HG02610 (cell line): ENCODE results near the gene HHATL.

Experiments used
- ATAC-seq: cut with Tn5 transposase; IDR thresholded peaks from one replicate; pipeline ENCODE4 v1.9.1; 2021; ENCODE audit warnings: mild to moderate bottlenecking, moderate library complexity; ENCODE audit not compliant: unreplicated experiment

The HHATL gene

DNA sequence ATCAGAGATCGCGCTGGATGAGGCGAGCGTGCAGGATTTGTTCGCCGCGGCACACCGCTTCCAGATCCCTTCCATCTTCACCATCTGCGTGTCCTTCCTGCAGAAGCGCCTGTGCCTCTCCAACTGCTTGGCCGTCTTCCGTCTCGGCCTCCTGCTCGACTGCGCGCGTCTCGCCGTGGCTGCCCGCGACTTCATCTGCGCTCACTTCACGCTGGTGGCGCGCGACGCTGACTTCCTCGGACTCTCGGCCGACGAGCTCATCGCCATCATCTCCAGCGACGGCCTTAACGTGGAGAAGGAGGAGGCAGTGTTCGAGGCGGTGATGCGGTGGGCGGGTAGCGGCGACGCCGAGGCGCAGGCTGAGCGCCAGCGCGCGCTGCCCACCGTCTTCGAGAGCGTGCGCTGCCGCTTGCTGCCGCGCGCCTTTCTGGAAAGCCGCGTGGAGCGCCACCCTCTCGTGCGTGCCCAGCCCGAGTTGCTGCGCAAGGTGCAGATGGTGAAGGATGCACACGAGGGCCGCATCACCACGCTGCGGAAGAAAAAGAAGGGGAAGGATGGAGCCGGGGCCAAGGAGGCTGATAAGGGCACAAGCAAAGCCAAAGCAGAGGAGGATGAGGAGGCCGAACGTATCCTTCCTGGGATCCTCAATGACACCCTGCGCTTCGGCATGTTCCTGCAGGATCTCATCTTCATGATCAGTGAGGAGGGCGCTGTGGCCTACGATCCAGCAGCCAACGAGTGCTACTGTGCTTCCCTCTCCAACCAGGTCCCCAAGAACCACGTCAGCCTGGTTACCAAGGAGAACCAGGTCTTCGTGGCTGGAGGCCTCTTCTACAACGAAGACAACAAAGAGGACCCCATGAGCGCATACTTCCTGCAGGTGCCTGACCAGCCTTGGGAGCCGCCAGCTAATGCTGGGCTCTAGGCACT, 16.4 kb downstream of the HHATL start:
- no peak for ATAC-seq

DNA sequence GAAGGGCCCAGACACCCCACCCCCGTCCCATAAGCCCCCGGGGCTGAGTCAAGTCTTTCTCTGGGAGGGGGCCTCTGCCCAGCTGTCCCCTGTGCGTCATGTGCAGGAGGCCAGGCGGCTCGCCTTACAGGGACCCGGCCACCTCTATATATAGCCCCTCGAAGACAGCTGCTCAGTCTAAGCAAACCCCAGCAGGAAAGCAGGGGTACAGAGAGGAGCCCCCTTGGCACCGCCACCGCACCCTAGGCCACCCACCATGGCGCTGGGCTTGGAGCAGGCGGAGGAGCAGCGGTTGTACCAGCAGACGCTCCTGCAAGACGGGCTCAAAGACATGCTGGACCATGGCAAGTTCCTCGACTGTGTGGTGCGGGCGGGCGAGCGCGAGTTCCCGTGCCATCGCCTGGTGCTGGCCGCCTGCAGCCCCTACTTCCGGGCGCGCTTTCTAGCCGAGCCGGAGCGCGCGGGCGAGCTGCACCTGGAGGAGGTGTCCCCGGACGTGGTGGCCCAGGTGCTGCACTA, 17.2 kb downstream of the HHATL start, which contains the start of gene KLHL40:
KLHL40 (plus strand) TSS at position 175 of the 519 bp plus-strand sequence; CDS start at position 257, 82 bp downstream.
- ATAC-seq: no peak

DNA sequence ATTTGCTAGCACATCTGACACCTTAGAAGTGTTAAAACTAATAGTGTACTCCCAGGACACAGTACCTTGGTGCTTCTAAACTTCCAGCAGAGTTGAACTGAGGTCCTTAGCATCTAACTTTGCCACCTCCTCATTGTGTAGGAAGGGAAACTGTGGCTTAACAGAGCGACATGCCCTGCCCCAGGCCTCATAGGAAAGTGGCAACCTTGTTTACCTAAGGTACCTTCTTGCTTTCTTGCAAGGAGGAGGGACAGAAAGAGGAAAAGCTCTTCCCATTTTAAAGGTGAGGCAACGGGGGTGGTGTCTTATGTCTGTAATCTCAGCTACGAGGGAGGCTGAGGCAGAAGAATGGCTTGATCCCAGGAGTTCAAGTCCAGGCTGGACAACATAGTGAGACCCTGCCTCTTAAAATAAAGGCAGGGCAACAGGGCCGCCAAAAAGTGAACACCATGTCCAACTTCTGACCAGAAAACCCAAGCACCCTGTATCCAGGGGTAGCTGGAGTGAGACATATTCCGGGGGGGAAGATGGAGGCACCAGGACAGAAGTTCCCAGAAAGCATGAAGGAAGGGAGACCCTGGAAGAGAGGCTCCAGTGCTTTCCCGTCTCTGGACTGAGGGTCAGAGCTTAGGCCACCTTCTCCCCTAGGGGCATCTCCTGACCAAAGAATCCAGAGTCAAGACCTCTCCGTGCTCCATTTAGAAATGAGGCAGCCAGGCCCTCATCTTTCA, 17.8 kb downstream of the HHATL start:
- ATAC-seq: no peak

DNA sequence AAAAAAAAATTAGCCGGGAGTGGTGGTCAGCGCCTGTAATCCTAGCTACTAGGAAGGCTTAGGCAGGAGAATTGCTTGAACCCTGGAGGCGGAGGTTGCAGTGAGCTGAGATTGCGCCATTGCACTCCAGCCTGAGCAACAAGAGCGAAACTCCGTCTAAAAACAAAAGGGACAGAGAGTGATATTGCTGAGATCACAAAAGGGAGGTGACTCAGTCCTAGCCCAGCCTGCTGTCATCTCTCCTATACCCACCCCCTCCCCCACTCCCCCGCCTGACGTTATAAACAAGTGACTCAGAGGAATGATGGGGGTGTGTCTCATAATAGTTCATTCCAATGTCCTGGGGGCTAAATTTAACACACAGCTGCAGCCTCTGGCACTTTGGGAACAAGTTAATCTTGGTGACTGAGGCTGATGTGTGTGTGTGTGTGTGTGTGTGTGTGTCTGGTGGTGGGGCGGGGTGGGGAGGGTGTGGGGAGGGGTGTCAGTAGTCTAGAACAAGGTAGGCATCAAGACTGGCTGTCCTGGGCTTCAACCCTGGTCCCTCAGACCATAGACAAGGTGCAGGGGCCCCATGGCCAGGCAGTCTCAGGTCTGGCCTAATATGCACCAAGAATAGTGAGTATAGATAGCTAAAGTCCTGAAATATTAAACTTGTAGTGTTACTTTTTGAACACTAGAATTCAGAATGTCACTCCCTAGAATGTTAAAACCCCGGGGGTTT, 18.6 kb downstream of the HHATL start:
- no peak for ATAC-seq

DNA sequence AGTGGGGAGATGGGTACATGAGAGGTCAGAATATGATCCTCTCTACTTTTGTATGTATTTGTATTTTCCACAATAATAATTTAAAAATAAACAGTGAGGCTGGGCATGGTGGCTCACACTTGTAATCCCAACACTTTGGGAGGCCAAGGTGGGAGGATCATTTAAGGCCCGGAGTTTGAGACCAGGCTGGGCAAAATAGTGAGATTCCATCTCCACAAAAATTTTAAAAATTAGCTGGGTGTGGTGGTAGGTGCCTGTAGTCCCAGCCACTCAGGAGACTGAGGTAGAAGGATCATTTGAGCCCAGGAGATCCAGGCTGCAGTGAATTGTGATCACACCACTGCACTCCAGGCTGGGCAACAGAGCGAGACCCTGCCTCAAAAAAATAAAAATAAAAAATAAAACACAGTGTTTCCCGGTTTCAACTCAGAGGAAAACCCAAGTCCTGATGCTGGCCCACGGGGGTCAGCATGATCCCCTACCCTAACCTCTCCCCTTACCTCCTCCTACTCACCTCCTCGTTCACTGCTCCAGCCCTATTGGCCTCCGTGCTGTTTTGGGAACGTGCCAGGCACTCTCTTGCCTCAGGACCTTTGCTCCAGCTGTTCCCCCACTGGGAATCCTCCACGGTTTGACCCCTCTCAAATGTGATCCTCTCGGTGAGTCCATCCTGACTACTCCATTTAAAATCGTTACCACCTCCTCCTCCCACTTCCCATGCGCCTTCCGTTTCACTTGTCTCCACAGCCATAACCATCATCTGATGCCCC, 20.1 kb downstream of the HHATL start:
- ATAC-seq: no peak

DNA sequence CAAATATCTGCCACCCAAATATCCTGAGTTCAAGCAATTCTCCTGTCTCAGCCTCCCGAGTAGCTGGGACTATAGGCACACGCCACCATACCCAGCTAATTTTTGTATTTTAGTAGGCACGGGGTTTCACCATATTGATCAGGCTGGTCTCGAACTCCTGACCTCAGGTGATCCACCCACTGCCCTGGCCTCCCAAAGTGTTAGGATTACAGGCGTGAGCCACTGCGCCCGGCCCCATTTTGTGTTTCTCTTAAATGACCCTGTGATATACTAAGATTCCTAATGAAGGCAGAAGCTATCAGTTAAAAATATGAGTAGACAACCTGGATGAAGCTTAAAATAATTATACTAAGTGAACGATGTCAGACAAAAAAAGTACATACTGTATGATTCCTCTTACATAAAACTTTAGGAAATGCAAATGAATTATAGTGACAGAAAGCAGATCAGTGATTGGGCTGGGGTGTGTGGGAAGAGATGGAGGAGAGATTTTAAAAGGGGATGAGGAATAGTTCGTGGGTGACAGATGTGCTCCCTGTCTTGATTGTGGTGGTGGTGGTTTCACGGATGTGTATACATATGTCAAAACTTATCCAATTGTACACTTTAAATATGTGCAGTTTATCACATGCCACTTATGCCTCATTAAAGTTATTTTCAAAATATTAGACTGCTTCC, 21.1 kb downstream of the HHATL start:
- no peak for ATAC-seq

DNA sequence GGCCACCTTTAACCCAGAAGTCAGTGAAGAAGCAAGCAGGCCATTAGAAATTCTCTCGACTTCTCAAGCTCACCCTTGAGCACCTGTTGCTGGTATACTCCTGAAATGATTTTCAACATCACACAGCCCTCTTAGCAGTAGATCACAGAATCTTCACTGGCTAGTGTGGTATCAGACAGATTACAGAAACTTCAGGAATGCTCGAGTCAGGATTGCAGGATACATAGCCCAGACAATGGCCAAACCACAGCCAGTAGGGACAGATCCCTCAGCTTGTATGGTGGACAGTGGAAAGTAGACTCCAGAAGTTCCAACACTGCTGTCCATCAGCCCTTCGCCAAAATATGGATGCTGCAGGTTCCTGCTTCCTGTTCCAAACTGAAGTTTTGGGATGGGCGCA, 21.8 kb downstream of the HHATL start:
- no peak for ATAC-seq

DNA sequence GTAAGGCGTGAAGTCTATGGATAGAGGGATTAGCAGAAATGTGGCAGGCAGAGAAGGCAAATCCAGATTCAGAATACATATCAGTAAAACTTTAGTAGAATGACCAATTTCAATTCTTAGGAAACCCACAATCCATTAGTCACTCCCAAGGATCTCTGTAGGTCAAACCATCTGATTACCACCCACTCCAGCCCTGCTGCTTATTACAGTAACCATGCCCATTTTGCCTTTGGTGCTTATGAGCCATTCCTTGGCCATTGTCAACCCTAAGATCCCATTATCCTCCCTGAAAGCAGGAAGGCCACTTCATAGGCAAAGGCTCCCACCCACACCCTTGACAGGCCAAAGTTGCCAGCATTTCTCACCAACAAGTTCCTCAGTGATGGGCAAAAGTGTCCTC, 22.3 kb downstream of the HHATL start:
- no peak for ATAC-seq

DNA sequence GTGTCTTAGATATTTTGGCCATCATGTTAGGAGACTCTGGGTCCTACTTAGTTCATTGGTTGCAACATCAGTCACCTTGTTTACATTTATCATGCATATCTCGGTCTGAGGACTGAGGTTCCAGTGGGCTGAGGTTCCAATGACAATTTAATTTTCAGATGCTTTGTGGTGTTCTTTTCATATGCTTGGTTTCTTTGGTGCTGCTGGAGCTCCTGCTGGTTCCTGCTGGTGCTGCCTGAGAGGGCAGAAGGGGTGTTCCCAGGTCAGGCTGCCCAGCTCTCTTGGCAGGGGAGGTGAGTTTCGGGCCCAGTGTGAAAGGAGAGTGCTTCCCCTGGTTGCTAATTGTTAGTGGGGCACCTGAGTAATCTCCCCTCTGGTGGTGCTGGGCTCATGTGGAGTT, 24.2 kb downstream of the HHATL start:
- no peak for ATAC-seq

DNA sequence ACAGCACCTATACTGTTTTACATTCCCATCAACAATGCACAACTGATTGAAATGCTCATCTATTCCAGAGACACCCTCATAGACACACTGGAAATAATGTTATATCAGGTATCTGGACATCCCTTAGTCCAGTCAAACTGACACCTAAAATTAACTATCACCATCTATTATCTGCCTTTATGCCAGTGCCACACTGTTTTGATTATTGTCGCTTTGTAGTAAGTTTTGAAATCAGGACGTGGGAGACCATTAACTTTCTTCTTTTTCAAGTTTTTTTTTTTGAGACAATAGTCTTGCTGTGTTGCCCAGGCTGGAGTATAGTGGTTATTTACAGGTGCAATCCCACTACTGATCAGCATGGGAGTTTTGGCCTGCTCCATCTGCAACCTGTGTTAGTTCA, 26.7 kb downstream of the HHATL start:
- ATAC-seq: no peak

DNA sequence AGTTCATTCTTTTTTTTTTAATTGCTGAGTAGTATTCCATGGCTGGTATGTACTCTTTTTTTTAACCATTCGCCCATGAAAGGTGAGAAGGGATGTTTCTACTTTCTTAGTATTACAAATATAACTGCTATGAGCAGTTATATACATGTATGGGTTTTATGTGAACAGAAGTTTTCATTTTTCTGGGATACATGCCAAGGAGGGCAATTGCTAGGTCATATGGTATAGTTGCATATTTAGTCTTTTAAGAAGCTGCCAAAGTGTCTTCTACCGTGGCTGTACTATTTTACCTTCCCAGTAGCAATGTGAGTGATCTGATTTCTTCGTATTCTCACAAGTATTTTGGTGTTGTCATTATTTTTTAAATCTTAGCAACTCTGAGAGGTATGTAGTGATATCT, 28.5 kb downstream of the HHATL start:
- no peak for ATAC-seq

DNA sequence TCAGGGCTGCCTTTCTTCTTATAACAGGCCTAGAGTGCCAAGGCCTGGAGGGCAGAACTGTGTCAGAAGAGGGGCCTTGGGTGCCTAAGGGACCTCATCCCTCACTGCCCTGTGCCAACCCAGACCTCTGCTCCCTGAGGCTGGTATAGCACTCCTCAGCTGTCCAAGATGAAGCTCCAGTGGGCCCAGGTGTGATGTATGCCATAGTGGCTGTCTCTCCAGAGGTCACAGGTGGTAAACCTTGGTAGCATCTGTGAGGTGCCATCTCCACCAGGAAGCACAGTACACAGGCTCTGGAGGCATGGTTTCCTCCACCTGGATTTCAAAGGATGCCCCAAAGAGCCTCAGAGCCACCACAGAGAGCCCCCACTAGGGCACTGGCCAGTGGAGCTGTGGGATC, 29.5 kb downstream of the HHATL start:
- no peak for ATAC-seq

DNA sequence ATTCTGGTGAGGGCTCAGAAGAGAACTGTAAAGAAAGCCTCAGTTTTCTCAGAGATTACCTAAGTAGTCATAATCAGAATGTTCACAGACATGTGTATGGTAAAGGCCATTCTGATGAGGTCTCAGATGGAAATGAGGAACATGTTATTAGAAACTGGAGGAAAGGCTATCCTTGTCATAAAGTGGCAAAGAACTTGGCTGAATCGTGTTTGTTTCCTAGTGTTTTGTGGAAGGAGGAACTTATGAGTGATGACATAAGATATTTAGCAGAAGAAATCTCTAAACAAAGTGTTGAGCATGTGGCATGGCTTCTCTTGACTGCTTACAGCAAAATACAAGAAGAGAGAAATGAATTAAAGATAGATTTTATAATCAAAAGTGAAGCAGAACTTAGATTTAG, 30.1 kb downstream of the HHATL start:
- ATAC-seq: no peak

DNA sequence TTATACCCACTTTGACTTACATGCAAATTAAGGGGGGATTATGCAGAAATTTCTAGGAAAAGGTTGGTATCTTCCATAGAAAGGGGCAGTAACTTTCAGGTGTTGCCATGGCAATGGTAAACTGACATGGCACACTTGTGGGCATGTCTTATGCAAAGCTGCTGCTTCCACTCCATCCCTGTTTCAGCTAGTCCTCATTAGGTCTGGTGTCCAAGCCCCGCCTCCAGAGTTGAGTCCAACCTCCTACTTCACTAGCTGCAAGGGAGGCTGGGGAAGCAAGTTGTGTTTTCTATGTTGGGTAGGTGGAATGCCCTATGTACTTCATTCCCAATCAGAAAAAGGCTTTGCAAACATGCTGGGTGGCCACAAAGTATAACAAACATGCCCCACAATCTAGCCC, 31.9 kb downstream of the HHATL start:
- ATAC-seq: no peak

DNA sequence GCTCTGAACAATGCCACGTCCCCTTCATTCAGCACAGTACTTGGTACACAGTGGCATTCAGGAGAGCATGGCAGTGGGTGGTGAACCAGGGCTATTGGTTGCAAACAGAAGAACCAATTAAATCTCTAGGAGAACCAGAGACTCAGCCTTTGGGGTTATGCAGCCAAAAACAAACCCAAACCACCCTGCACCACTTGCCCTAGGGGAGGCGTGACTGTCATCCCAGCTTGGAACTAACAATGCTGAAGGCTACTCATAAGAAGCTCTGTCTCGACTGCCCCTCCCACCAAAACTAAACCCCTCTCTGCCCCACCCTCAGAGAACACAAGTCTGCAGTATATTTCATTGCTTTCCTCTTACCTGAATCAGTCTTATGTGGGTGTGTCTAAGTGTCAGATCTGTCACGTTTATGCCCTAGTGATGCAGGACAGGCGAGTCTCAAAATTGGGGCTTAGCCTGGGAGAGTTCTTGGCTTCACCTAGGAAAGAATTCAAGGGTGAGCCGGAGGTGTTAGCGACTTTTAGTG, 32.5 kb downstream of the HHATL start:
- no peak for ATAC-seq

DNA sequence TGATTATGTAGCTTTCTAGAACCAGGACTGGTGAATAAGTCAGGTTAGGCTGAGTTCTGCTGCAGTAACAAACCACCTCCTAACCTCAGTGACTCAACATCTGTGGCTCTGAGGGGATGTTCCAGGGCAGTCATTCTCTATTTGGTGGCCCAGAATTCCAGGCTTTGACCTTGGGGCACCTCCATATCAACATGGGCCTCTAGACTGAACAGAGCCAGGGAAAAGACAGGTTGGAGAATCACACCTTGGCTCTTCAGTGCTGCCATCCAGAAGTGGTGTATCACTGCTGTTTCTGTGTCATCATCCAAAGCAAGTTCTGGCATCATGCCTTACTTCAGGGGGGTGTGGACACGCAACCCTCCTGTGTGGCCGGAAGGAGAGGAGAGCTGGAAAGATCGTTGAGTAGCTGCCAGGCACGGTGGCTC, 33.8 kb downstream of the HHATL start:
- no peak for ATAC-seq

DNA sequence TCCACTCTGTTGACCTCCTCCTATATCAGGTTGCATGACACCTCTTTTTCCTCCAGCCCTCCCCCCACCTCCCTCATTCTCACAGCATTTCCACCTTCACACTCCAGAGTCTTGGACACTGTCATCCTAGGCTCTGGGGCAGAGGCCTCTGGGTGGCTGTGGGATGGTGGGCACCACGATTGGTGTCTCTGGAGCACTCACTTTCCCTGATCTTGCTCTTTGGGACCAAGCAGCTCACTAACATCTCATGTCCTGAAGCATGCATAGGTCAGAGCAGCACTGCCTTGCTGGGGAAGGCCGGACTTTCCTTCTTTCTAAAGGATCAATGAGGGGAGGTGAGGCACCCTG, 34.2 kb downstream of the HHATL start:
- ATAC-seq: no peak

DNA sequence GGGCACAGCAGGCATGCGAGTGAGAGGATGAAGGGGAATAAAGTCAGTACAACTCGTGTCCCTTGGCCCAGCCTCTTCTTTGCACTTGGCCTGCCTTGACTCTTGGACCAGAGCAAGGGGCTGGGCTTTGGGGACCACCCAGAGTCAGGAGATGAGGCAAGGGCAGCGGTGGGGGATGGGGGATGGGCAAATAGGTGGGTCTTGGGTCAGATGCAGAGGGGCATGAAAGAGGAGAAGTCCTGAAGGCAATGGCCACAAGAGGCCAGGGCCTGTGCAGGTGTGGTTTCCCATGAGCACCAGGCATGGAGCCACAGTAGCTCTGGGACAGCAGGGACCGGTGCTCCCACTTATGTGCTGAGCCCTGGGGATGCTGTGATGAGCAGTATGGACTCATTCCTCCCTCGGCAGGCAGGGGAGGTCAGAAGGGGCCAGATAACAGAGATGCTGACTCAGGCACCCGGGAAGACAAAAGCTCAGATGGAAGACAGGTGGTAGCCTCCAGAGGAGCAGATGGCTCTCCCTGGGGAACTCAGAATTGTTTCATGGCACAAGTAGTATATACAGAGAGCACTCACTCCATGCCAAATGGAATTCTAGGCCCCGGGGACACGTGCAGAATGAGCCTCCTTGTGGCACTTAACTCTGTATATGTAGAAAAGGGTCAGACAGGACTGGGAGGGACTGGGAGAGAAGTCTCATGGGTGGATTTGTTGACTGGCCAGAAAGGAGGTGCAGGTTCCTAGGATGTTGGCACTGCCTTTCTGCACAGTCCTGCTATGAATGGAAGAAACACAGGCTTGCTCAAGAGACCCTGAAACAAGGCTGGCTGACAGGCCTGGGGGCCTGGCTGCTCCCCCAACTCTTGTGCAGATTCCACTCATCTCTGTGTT, 34.8 kb downstream of the HHATL start:
- ATAC-seq: no peak

DNA sequence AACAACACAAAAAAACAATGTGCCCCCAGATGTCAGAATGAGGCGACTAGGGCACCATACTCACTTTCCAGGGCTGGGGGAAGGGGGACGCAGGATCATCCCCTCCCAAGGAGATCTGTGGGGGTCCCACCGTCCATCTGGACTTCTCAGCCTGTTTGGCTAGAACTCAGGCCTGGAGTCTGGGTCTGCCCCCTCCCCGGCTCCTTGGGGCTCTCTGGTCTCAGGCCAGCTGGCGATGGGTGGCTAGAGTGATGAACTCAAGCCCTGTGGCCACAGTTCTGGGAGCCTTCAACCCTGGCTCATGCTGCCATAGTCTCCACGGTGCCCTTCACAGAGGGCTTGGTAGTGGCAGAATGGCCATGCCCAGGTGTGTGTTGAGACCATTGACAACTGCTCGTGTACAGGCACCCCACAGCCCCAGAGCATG, 35.5 kb downstream of the HHATL start:
- ATAC-seq: no peak
